SK-N-SH treated with all-trans-retinoic acid at 6 μM for 48 hours (cell line): ENCODE data around the gene FGF14.

Experiments
- ATAC-seq: fragments of 200-7000 bp; cut with Tn5 transposase; 3 replicates; pipeline ENCODE4 v1.9.1; 2020; ENCODE audit warnings: mild to moderate bottlenecking, moderate library complexity
- ARNTL ChIP-seq: fragments of 450-650 bp; formaldehyde crosslinking; IDR thresholded peaks from 2 replicates; pipeline ENCODE4 v1.5.0; 2020; ENCODE audit warnings: low read depth, mild to moderate bottlenecking, moderate library complexity, borderline replicate concordance
- BACH2 ChIP-seq: fragments of 250-450 bp; sonication (Bioruptor Pico); IDR thresholded peaks from 2 replicates; pipeline ENCODE4 v1.9.0; 2021; ENCODE audit warnings: mild to moderate bottlenecking, borderline replicate concordance
- CSDC2 ChIP-seq: fragments of 250-450 bp; sonication (Bioruptor Pico); IDR thresholded peaks from 2 replicates; pipeline ENCODE4 v1.5.0; 2020; ENCODE audit warnings: mild to moderate bottlenecking, moderate library complexity
- CSRNP3 ChIP-seq: fragments of 250-450 bp; sonication (Bioruptor Pico); IDR thresholded peaks from 2 replicates; pipeline ENCODE4 v1.5.1; 2021; ENCODE audit warnings: mild to moderate bottlenecking, moderate library complexity
- ESRRG ChIP-seq: fragments of 250-450 bp; sonication (Bioruptor Pico); IDR thresholded peaks from 2 replicates; pipeline ENCODE4 v1.6.1; 2021; ENCODE audit warnings: mild to moderate bottlenecking
- GLIS3 ChIP-seq: fragments of 250-450 bp; sonication (Bioruptor Pico); IDR thresholded peaks from 2 replicates; pipeline ENCODE4 v1.5.0; 2020; ENCODE audit warnings: mild to moderate bottlenecking, moderate library complexity
- ISL1 ChIP-seq: fragments of 250-450 bp; sonication (Bioruptor Pico); IDR thresholded peaks from 2 replicates; pipeline ENCODE4 v2.1.2; 2022; ENCODE audit warnings: mild to moderate bottlenecking, moderate library complexity
- OSR1 ChIP-seq: fragments of 250-450 bp; sonication (Bioruptor Pico); IDR thresholded peaks from 2 replicates; pipeline ENCODE4 v1.8.0; 2022; ENCODE audit warnings: moderate library complexity, mild to moderate bottlenecking, inconsistent platforms
- POU6F1 ChIP-seq: fragments of 250-450 bp; sonication (Bioruptor Pico); IDR thresholded peaks from 2 replicates; pipeline ENCODE4 v1.8.0; 2021; ENCODE audit warnings: low read depth, mild to moderate bottlenecking, moderate library complexity, borderline replicate concordance
- PPARA ChIP-seq: fragments of 250-450 bp; sonication (Bioruptor Pico); IDR thresholded peaks from 2 replicates; pipeline ENCODE4 v1.5.0; 2020; ENCODE audit warnings: mild to moderate bottlenecking, borderline replicate concordance
- RARB ChIP-seq: fragments of 250-450 bp; sonication (Bioruptor Pico); IDR thresholded peaks from 2 replicates; pipeline ENCODE4 v1.8.0; 2021; ENCODE audit warnings: mild to moderate bottlenecking, moderate library complexity
- SNAI2 ChIP-seq: fragments of 250-450 bp; sonication (Bioruptor Pico); IDR thresholded peaks from 2 replicates; pipeline ENCODE4 v1.5.0; 2020; ENCODE audit warnings: mild to moderate bottlenecking, moderate library complexity
- TCF4 ChIP-seq: fragments of 250-450 bp; sonication (Bioruptor Pico); IDR thresholded peaks from 2 replicates; pipeline ENCODE4 v1.8.0; 2021; ENCODE audit warnings: mild to moderate bottlenecking, moderate library complexity, borderline replicate concordance
- TOX ChIP-seq: fragments of 250-450 bp; sonication (Bioruptor Pico); IDR thresholded peaks from 2 replicates; pipeline ENCODE4 v1.8.0; 2021; ENCODE audit warnings: mild to moderate bottlenecking, moderate library complexity, borderline replicate concordance
- TSHZ2 ChIP-seq: fragments of 250-450 bp; sonication (Bioruptor Pico); IDR thresholded peaks from 2 replicates; pipeline ENCODE4 v1.5.0; 2020; ENCODE audit warnings: mild to moderate bottlenecking, moderate library complexity
- ZC3H10 ChIP-seq: fragments of 250-450 bp; sonication (Bioruptor Pico); IDR thresholded peaks from 2 replicates; pipeline ENCODE4 v1.5.1; 2021; ENCODE audit warnings: mild to moderate bottlenecking, moderate library complexity
- ZFP30 ChIP-seq: fragments of 450-650 bp; formaldehyde crosslinking; IDR thresholded peaks from 2 replicates; pipeline ENCODE4 v1.5.0; 2022; ENCODE audit warnings: mild to moderate bottlenecking, moderate library complexity
- ZNF565 ChIP-seq: fragments of 450-650 bp; formaldehyde crosslinking; conservative IDR thresholded peaks from 2 replicates; pipeline ENCODE4 v1.5.0; 2020; ENCODE audit warnings: low read depth, mild to moderate bottlenecking, moderate library complexity
- ZNF8 ChIP-seq: fragments of 450-650 bp; formaldehyde crosslinking; IDR thresholded peaks from 2 replicates; pipeline ENCODE4 v1.5.0; 2020; ENCODE audit warnings: mild to moderate bottlenecking, moderate library complexity
- TF ChIP-seq, protein P1 (sequence below): fragments of 250-450 bp; sonication (Bioruptor Pico); IDR thresholded peaks from 2 replicates; pipeline ENCODE4 v1.8.0; 2020; ENCODE audit warnings: mild to moderate bottlenecking, moderate library complexity, borderline replicate concordance

The FGF14 gene

GRCh38 chr13:101829484-101829883 is 572.4 kb downstream of the FGF14 start:
- no peak for ATAC-seq
- TF ChIP-seq TSHZ2 = no peak
- no peak for TF ChIP-seq TCF4 (CRISPR knock-in tag)
- no peak for TF ChIP-seq RARB (CRISPR knock-in tag)
- TF ChIP-seq ARNTL (CRISPR knock-in tag) = no peak
- TF ChIP-seq SNAI2 (CRISPR knock-in tag) = no peak
- no peak for TF ChIP-seq BACH2 (CRISPR knock-in tag)
- no peak for TF ChIP-seq ZNF8 (CRISPR knock-in tag)
- TF ChIP-seq PPARA (CRISPR knock-in tag) = no peak
- no peak for TF ChIP-seq ZFP30 (CRISPR knock-in tag)
- no peak for TF ChIP-seq CSRNP3 (CRISPR knock-in tag)
- no peak for TF ChIP-seq TOX
- TF ChIP-seq CSDC2 (CRISPR knock-in tag) = no peak

- no peak for ATAC-seq
- no peak for TF ChIP-seq CSRNP3 (CRISPR knock-in tag)
- TF ChIP-seq SNAI2 (CRISPR knock-in tag) = no peak
- no peak for TF ChIP-seq ZNF8 (CRISPR knock-in tag)
- no peak for TF ChIP-seq POU6F1
- TF ChIP-seq GLIS3 (CRISPR knock-in tag) = no peak
- no peak for TF ChIP-seq TSHZ2
- TF ChIP-seq ESRRG (CRISPR knock-in tag) = no peak
- TF ChIP-seq PPARA (CRISPR knock-in tag) = no peak
- no peak for TF ChIP-seq TOX
- TF ChIP-seq CSDC2 (CRISPR knock-in tag) = no peak
- no peak for TF ChIP-seq RARB (CRISPR knock-in tag)
- TF ChIP-seq, protein P1, sequence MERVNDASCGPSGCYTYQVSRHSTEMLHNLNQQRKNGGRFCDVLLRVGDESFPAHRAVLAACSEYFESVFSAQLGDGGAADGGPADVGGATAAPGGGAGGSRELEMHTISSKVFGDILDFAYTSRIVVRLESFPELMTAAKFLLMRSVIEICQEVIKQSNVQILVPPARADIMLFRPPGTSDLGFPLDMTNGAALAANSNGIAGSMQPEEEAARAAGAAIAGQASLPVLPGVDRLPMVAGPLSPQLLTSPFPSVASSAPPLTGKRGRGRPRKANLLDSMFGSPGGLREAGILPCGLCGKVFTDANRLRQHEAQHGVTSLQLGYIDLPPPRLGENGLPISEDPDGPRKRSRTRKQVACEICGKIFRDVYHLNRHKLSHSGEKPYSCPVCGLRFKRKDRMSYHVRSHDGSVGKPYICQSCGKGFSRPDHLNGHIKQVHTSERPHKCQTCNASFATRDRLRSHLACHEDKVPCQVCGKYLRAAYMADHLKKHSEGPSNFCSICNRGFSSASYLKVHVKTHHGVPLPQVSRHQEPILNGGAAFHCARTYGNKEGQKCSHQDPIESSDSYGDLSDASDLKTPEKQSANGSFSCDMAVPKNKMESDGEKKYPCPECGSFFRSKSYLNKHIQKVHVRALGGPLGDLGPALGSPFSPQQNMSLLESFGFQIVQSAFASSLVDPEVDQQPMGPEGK = no peak
- TF ChIP-seq ZFP30 (CRISPR knock-in tag) = no peak
- TF ChIP-seq OSR1 = no peak
- TF ChIP-seq ZNF565 = no peak
- TF ChIP-seq ZC3H10 (CRISPR knock-in tag) = no peak
- TF ChIP-seq BACH2 (CRISPR knock-in tag) = no peak
- no peak for TF ChIP-seq ISL1
Observed at GRCh38 chr13:101828119-101828518, 573.7 kb downstream of the FGF14 start.
